HG03175 (cell line): ENCODE measurements around the gene PTPRN2.

Experiments
- ATAC-seq: cut with Tn5 transposase; IDR thresholded peaks from one replicate; pipeline ENCODE4 v1.9.1; 2021; ENCODE audit warnings: mild to moderate bottlenecking, moderate library complexity; ENCODE audit not compliant: unreplicated experiment

Gene PTPRN2

GRCh38 chr7:157754416-157754790 lies 833.2 kb downstream of the PTPRN2 start:
- ATAC-seq: no peak

GRCh38 chr7:157753713-157754415 lies 833.8 kb downstream of the PTPRN2 start:
- ATAC-seq: no peak

GRCh38 chr7:157752832-157753291 lies 834.8 kb downstream of the PTPRN2 start:
- no peak for ATAC-seq

- no peak for ATAC-seq
These were observed 835.5 kb downstream of the PTPRN2 start for GRCh38 chr7:157751951-157752673.

GRCh38 chr7:157751406-157751805 lies 836.2 kb downstream of the PTPRN2 start:
- no peak for ATAC-seq

- ATAC-seq: no peak
These were observed 837.3 kb downstream of the PTPRN2 start for GRCh38 chr7:157750291-157750690.

- ATAC-seq: no peak
These were observed 841.6 kb downstream of the PTPRN2 start for GRCh38 chr7:157745721-157746709.

GRCh38 chr7:157744786-157745601 lies 842.6 kb downstream of the PTPRN2 start:
- no peak for ATAC-seq

- no peak for ATAC-seq
These were observed 843.7 kb downstream of the PTPRN2 start for GRCh38 chr7:157743781-157744525.

GRCh38 chr7:157740251-157740798 lies 847.3 kb downstream of the PTPRN2 start:
- ATAC-seq: no peak

GRCh38 chr7:157739650-157740049 lies 848.0 kb downstream of the PTPRN2 start:
- no peak for ATAC-seq

GRCh38 chr7:157739031-157739430 lies 848.6 kb downstream of the PTPRN2 start:
- no peak for ATAC-seq

GRCh38 chr7:157738066-157738460 lies 849.6 kb downstream of the PTPRN2 start:
- ATAC-seq: no peak

GRCh38 chr7:157737151-157738065 lies 850.2 kb downstream of the PTPRN2 start:
- no peak for ATAC-seq

GRCh38 chr7:157736341-157736740 lies 851.3 kb downstream of the PTPRN2 start:
- no peak for ATAC-seq

GRCh38 chr7:157735826-157736225 lies 851.8 kb downstream of the PTPRN2 start:
- no peak for ATAC-seq

GRCh38 chr7:157734676-157735640 lies 852.7 kb downstream of the PTPRN2 start:
- ATAC-seq: no peak
